T-cell (primary cell): ENCODE measurements around the gene CBFA2T2. TPM values are rescaled to one million over a fixed set of nuclear protein-coding genes. Genes with fewer than 3 reads are reported as not detected.

Source experiments
- total RNA-seq, 35 experiments: library from RNA in 6 of 35; stranded (reverse) in 6 of 35; fragments of 120-200 nt in 1 of 35; gene quantifications; one replicate each; pipeline versions ENCODE4 v1.2.1 to v1.2.4 and lab custom pipeline; 2013 to 2026

CBFA2T2 gene
- total RNA-seq, 5 donors from 2014 or later (not counting 1 experiment from before 2014, with no cell fraction given): 25.2 to 34.2 (median 31.0) TPM

Other genes with a start within 250 kb of the CBFA2T2 start
- under 1 TPM in 2 of 5 donors, not detected in 3; 0.16 to 0.76 TPM for gene BPIFB1, start 206.9 kb upstream of the CBFA2T2 start, total RNA-seq
- gene CDK5RAP1, start 88.6 kb upstream of the CBFA2T2 start, total RNA-seq: 10 to 100 TPM; 42.1 to 54.3 (median 49.1) TPM
- gene SNTA1, start 46.3 kb upstream of the CBFA2T2 start, total RNA-seq: 1 to 10 TPM; 4.4 to 7.8 (median 5.5) TPM
- gene C20orf144, start 172.2 kb downstream of the CBFA2T2 start, total RNA-seq: under 1 TPM in 4 of 5 donors, not detected in 1; 0.16 to 0.26 (median 0.22) TPM
- gene ACTL10, start 176.8 kb downstream of the CBFA2T2 start, total RNA-seq: 1 to 10 TPM; 1.1 to 7.9 (median 6.1) TPM
- 10 to 100 TPM in 3 of 5 donors, 1 to 10 TPM in 2; 8.5 to 33.9 (median 28.9) TPM for gene NECAB3, start 184.3 kb downstream of the CBFA2T2 start, total RNA-seq
- 1 to 10 TPM; 1.8 to 7.4 (median 4.6) TPM for gene E2F1, start 196.3 kb downstream of the CBFA2T2 start, total RNA-seq
- 10 to 100 TPM in 3 of 5 donors, 1 to 10 TPM in 2; 6.1 to 15.4 (median 13.9) TPM for gene PXMP4, start 230.2 kb downstream of the CBFA2T2 start, total RNA-seq
- gene ZNF341, start 241.9 kb downstream of the CBFA2T2 start, total RNA-seq: 1 to 10 TPM; 4.0 to 6.1 (median 5.6) TPM